Naive thymus-derived CD8-positive, alpha-beta T cell (primary cell): Measurements from ENCODE around the gene BSPRY. TPM values are rescaled to one million over a fixed set of nuclear protein-coding genes. Genes with fewer than 3 reads are reported as not detected.
A peak's percentile ranks its signal among the peaks of the same experiment; 100 is the strongest.

Experiments
- ATAC-seq, 2 donors: fragments of 150-1000 bp; cut with Tn5 transposase in 1 of 2; sonication (Bioruptor Pico), chemical (Tn5 transposase) in 1 of 2; 1 replicate in 1 of 2; 2 replicates in 1 of 2; pipeline ENCODE4 v1.10.0; 2021; ENCODE audit warnings: mild to moderate bottlenecking in 2 of 2, moderate library complexity in 2 of 2
- POLR2A ChIA-PET: fragments of 350-600 bp; sonication (Branson Sonifier 250); formaldehyde crosslinking; loops from one replicate; lab custom pipeline; 2021; ENCODE audit warnings: antibody characterized with exemption; lab: Charles Lee
- DNase-seq, 10 donors: peaks; one replicate each; pipeline versions ENCODE4 v3.0.0 to v3.0.0-alpha.2; 2020 to 2022
- H3K27ac Mint-ChIP-seq, 10 donors: one replicate each; pipeline ENCODE4 v1.8.0; 2020 to 2022; ENCODE audit warnings: mild to moderate bottlenecking in 10 of 10, mixed read lengths in 10 of 10, moderate library complexity in 4 of 10, inconsistent platforms in 1 of 10
- H3K27me3 Mint-ChIP-seq, 5 donors: one replicate each; pipeline ENCODE4 v1.8.0; 2021 to 2022; ENCODE audit warnings: mixed read lengths in 5 of 5
- H3K36me3 Mint-ChIP-seq, 3 donors: one replicate each; pipeline ENCODE4 v1.8.0; 2020 to 2022; ENCODE audit warnings: mixed read lengths in 3 of 3, mild to moderate bottlenecking in 2 of 3, inconsistent platforms in 1 of 3
- H3K4me1 Mint-ChIP-seq, 4 donors: one replicate each; pipeline ENCODE4 v1.8.0; 2021 to 2022; ENCODE audit warnings: mixed read lengths in 4 of 4
- H3K4me3 Mint-ChIP-seq, 10 donors: one replicate each; pipeline ENCODE4 v1.8.0; 2020 to 2022; ENCODE audit warnings: mild to moderate bottlenecking in 10 of 10, mixed read lengths in 10 of 10, moderate library complexity in 6 of 10, inconsistent platforms in 1 of 10
- H3K9me3 Mint-ChIP-seq, 9 donors: one replicate each; pipeline ENCODE4 v1.8.0; 2020 to 2022; ENCODE audit warnings: mixed read lengths in 9 of 9, mild to moderate bottlenecking in 3 of 9, inconsistent platforms in 1 of 9, moderate library complexity in 1 of 9
- polyA plus RNA-seq, 3 donors: library from polyadenylated mRNA; unstranded; fragments of 300-500 nt; fragmentation: Illumina TruSeq; gene quantifications; one replicate each; pipeline ENCODE4 v1.2.3, GENCODE V29; 2021
- total RNA-seq, 8 experiments: library from RNA in 2 of 8; stranded (reverse) in 2 of 8; gene quantifications; one replicate each; pipeline ENCODE4 v1.2.3 and lab custom pipeline; 2021 to 2026

Gene BSPRY
- total and polyA plus RNA-seq, 5 experiments from 2014 or later = 0.36 to 1.3 (median 0.86) TPM; not detected in 1

DNA sequence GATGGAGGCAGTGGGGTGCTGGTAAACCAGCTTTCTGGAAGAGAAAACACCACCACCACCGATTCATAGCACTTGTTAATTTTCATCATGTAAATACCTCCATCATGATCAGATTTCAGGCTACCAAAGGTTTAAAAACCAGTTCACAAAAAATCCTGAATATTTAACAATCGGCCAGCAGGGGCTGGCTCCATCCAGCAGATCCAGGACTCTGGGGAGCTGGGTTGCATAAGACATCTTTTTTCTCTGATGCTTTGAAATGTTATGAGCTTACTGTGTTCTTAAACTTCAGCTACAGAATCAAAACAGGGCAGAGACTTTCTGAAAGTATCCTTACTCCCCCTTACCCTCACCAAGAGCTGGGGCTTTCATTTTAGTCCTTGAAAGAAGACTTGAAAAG lies 31.6 kb upstream of the BSPRY start:
- Mint-ChIP-seq H3K27ac (no peak overlapping the region), H3K9me3 (no peaks in the 10 kb centered on the region), H3K4me1 (no peaks in the 10 kb centered on the region), H3K4me3 (no peak overlapping the region), H3K27me3 (no peaks in the 10 kb centered on the region), H3K36me3 (peaks cover 0 to 4% (median 2%) of the 10 kb centered on the region in 3 donors)
- POLR2A ChIA-PET = no interaction called here
- DNase-seq (no peak), ATAC-seq (no peak)

DNA sequence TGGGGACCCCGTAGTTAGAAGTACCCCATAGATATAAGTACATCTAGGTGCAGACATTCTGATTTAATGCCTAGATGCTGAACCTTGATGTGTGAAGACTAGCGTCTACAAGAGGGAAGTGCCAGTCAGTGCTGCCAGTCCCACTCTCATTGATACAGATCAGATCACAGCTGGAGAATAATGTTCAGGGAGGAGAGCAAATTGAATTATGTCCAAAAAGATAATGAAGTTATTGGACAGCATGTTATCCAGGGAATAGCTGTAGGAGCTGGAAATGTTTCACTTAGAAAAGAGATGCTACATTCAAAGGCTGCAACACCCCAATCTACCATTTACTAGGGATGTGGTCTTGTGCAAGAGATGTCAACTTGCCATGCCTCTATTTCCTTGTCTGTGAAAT lies 30.3 kb upstream of the BSPRY start:
- Mint-ChIP-seq H3K4me1 (no peaks in the 10 kb centered on the region), H3K27ac (no peak overlapping the region), H3K4me3 (no peak overlapping the region), H3K27me3 (no peaks in the 10 kb centered on the region), H3K36me3 (peaks cover 0 to 4% (median 2%) of the 10 kb centered on the region in 3 donors), H3K9me3 (no peaks in the 10 kb centered on the region)
- POLR2A ChIA-PET = no interaction called here
- no peak for DNase-seq
- ATAC-seq = no peak

DNA sequence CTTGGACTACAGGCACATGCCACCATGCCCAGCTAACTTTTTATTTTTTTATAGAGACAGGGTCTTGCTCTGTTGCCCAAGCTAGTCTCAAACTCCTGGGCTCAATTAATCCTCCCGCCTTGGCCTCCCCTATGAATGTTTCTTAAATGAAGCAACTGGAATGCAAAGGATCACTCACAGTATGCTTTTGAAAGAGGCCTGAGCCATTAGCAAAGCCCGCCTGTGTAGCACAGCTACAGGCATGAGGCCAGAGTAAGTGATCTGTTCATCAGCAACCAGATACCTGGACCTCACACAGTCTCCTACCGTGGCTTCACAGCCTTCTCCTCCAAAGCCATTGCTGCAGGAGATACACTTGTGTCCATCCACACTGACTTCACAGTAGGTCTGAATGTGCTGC lies 29.3 kb upstream of the BSPRY start:
- Mint-ChIP-seq H3K4me3 (no peak overlapping the region), H3K27me3 (no peaks in the 10 kb centered on the region), H3K36me3 (peaks cover 0 to 4% (median 2%) of the 10 kb centered on the region in 3 donors), H3K27ac (no peak overlapping the region), H3K4me1 (no peaks in the 10 kb centered on the region), H3K9me3 (no peaks in the 10 kb centered on the region)
- no peak for ATAC-seq
- POLR2A ChIA-PET = no interaction called here
- no peak for DNase-seq

DNA sequence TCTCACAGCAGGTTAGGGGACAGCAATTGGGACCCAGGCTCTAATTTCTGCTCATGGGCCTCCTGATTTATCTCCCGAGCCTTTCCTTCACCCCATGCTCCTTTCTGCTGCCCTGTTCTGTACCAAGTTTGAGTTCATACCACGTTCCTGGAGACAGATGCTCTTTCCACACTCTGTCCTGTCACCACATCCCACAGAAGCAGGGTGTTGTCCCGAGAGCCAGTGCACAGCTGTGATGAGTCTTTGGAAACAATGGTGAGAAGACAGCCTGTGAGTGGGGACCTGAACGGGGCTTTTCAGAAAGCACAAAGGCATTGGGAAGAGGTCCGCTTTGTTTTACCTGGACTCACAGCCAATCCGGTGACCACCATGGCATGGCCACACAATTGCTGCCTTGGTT lies 26.7 kb upstream of the BSPRY start:
- POLR2A ChIA-PET = no interaction called here
- DNase-seq = no peak
- ATAC-seq = no peak
- Mint-ChIP-seq H3K27me3 (no peaks in the 10 kb centered on the region), H3K36me3 (peaks cover 0 to 4% (median 2%) of the 10 kb centered on the region in 3 donors), H3K27ac (peak overlapping the region in 1 of 10 donors; percentile 5), H3K4me3 (no peak overlapping the region), H3K9me3 (no peaks in the 10 kb centered on the region), H3K4me1 (no peaks in the 10 kb centered on the region)

DNA sequence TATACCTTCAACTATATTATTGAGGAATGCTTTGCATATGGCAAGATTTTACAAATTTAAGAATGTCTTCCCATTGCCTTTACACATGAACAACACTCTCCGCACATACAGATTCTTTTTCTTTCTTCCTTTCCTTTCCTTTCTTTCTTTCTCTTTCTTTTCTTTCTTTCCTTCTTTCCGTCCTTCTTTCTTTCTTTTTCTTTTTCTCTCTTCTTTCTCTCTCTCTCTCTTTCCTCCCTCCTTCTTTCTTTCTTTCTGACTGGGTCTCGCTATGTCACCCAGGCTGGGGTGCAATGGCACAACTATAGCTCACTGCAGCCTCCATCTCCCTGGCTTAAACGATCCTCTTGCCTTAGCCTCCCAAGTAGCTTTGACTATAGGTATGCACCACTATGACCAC lies 23.1 kb upstream of the BSPRY start:
- DNase-seq (no peak), ATAC-seq (no peak)
- Mint-ChIP-seq H3K9me3 (no peaks in the 10 kb centered on the region), H3K27ac (no peak overlapping the region), H3K27me3 (no peaks in the 10 kb centered on the region), H3K4me3 (no peak overlapping the region), H3K4me1 (no peaks in the 10 kb centered on the region), H3K36me3 (no peaks in the 10 kb centered on the region)
- POLR2A ChIA-PET = no interaction called here

DNA sequence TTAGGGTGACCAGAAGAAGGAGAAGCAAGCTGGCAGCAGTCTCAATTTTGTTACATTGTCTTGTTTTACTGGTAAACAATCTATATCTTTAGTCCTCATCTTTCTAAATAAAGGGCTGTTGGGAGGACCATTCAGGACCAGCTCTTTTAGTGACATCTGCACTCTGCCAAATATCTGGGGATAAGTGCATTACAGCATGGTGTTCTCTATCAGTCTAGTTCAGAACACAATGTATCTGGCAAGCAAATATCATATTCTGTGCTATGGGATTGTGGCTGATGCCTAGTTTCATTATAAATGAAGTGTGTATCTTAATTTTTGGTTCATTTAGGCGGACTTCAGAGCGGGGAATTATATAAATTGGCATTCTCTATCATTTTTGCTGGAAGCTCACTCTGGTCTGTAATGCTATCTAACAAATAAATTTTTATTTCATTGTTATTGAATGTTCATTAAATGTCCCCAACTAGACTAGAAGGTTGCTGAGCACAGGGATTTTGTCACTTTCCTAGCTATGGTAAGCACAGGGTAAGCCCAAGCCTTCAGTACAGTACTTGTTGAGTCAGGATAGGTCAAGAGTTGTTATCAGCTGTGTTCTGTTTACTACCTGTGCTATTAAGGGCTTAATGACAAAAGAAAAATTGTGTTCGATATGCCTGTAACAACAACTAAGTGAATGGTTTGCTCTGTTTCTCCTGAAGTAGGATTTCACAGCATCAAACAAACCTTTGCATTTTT lies 21.1 kb upstream of the BSPRY start:
- Mint-ChIP-seq H3K36me3 (no peaks in the 10 kb centered on the region), H3K4me3 (no peak overlapping the region), H3K27me3 (no peaks in the 10 kb centered on the region), H3K4me1 (no peaks in the 10 kb centered on the region), H3K9me3 (no peaks in the 10 kb centered on the region), H3K27ac (peak overlapping the region in 1 of 10 donors; percentile 1)
- DNase-seq = no peak
- no peak for ATAC-seq
- POLR2A ChIA-PET = interaction anchor here (1.1 kb wide), 1 partner anchor 20 kb away, joined by 3 read pairs; no protein-coding TSS in a partner anchor

DNA sequence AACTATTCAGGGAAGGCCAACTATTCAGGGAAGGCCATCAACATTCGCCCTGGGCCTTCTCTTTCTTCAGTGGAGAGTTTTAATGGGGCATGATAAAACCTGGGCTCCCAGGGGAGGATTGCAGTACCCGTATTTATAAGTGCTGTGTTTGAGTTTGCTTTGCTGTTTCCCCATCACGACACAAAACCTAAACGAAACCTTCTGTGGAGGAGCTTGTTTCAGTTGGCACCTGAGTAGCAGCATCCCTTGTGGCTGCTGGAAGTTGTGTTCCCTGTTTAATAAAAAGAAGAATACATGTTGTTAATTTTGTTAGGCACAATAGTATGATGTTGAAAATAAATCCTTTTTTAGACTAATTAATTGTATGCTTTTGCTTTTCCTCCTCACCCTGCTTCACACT lies 17.6 kb upstream of the BSPRY start:
- H3K36me3 Mint-ChIP-seq = no peaks in the 10 kb centered on the region
- ATAC-seq (no peak), DNase-seq (no peak)
- POLR2A ChIA-PET = no interaction called here
- H3K4me1 Mint-ChIP-seq = no peaks in the 10 kb centered on the region
- H3K27me3 Mint-ChIP-seq = no peaks in the 10 kb centered on the region
- no peak overlapping the region for H3K27ac Mint-ChIP-seq
- H3K4me3 Mint-ChIP-seq = no peak overlapping the region
- H3K9me3 Mint-ChIP-seq = no peaks in the 10 kb centered on the region

DNA sequence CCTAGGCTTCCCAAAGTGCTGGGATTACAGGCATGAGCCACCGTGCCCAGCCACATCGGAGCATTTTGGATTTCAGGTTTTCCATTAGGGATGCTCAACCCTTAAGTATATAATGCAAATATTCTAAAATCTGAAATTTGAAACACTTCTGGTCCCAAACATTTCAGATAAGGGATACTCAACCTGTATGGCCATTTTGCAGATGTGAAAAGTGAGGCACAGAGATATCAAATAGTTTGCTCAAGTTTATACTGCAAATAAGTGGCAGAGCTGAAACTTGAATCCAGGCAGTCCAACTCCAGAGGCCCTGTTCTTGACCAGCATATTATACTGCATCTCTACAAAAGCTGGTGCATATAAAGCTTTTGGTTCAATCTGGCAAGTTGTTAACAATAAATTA lies 11.6 kb upstream of the BSPRY start:
- no peaks in the 10 kb centered on the region for H3K36me3 Mint-ChIP-seq
- ATAC-seq = no peak
- POLR2A ChIA-PET = interaction anchor here (0.7 to 1.1 kb wide), 2 partner anchors 27 to 72 kb away, joined by 4 to 5 read pairs; partner anchors contain the start of gene POLE3
- H3K27me3 Mint-ChIP-seq = peaks cover 0 to 9% (median 0%) of the 10 kb centered on the region in 5 donors
- DNase-seq = no peak
- H3K27ac Mint-ChIP-seq = no peak overlapping the region
- H3K9me3 Mint-ChIP-seq = no peaks in the 10 kb centered on the region
- no peak overlapping the region for H3K4me3 Mint-ChIP-seq
- peaks cover 12 to 36% (median 26%) of the 10 kb centered on the region in 4 donors for H3K4me1 Mint-ChIP-seq

DNA sequence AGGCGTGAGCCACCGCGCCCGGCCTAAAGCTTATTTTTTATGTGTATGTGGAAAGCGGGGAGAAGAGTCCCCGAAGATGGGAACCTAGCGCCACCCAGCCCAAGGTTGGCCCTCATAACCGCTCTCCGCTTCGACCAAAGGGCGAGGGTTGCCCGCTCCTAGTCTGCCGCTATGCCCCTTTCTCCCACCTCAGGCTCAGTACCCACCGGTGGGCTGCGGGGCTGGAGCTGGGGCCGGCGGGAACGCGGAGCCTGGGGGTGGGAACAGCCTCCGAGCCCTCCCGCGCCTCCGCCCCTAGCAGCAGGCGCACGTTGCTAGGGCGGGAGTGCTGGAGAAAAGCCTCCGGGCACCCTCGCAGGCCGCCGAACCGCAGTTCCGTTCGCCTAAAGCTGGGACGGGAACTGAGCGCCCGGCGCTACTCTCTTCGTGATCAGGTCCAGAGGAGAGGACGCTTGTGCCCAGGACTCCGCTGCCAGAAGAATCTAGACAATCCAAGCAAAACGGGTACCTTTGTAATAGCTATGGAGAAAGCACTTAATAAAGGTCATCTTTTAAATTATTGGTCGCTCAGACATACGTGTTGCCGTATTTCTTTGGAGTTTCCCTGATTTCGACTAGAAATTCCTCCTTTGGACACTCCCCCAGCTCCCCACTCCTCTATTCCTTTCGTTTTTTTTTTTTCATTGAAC lies 9.2 kb upstream of the BSPRY start, which contains the start of gene WDR31:
WDR31 (minus strand) TSS at position 265 of the 689 bp plus-strand sequence. CDS start 8,253 bp downstream, outside the sequence.
- Mint-ChIP-seq H3K36me3 (no peaks in the 10 kb centered on the region), H3K27ac (peak within 1 kb of the TSS; percentile 9 to 91 (median 69)), H3K27me3 (peaks cover 0 to 9% (median 0%) of the 10 kb centered on the region in 5 donors), H3K4me3 (peak within 1 kb of the TSS; percentile 66 to 95 (median 88)), H3K9me3 (no peaks in the 10 kb centered on the region), H3K4me1 (peaks cover 16 to 48% (median 31%) of the 10 kb centered on the region in 4 donors)
- POLR2A ChIA-PET = interaction anchor here (0.7 to 2.8 kb wide), 9 partner anchors 9 to 202 kb away, joined by 3 to 23 read pairs (median 5); partner anchors contain the start of genes ALAD, BSPRY, C9orf43 and CDC26
- ATAC-seq = peak; percentile 89 to 93
- DNase-seq = peak; percentile 57 to 79 (median 72)

DNA sequence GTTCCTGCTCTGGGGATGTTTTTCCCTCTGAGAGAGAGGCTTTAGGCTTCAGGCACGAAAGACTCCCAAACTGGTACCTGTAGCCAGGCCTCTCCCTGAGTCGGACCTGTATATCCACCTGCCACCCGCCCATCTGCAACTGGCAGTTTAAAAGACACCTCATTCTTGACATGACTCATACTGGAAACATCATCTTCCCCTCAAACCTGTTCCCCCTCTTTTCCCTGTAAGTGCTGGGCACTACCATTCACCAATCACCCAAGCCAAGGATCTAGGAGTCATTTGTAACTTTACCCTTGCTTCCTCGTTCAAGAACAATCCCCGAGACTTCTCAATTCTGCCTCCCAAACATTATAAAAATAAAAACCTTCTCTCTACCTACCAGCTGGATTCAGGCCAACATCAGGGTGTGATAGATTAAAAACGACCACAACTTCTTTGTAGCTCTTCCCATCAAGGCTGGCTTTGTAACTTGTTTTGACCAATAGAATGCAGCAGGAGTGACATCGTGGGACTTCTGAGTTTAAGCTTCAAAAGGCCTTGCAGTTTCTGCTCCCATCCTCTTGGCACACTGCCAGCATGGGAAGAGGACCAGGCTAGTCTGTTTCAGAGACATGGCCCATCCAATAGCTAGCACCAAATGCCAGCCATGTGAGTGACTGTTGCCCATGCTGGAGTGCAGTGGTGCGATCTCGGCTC lies 7.5 kb upstream of the BSPRY start:
- peaks cover 0 to 9% (median 0%) of the 10 kb centered on the region in 5 donors for H3K27me3 Mint-ChIP-seq
- H3K4me3 Mint-ChIP-seq = peak overlapping the region; percentile 2 to 95 (median 74)
- peaks cover 16 to 48% (median 31%) of the 10 kb centered on the region in 4 donors for H3K4me1 Mint-ChIP-seq
- ATAC-seq (peak; percentile 23 to 34), DNase-seq (peak in 3 of 10 donors; percentile 29 to 46 (median 34))
- H3K36me3 Mint-ChIP-seq = no peaks in the 10 kb centered on the region
- no peaks in the 10 kb centered on the region for H3K9me3 Mint-ChIP-seq
- peak overlapping the region; percentile 18 to 87 (median 65) for H3K27ac Mint-ChIP-seq
- POLR2A ChIA-PET = interaction anchor here (1.5 to 2.8 kb wide), 2 partner anchors 8 to 35 kb away, joined by 6 to 23 read pairs; partner anchors contain the start of genes BSPRY and HDHD3

DNA sequence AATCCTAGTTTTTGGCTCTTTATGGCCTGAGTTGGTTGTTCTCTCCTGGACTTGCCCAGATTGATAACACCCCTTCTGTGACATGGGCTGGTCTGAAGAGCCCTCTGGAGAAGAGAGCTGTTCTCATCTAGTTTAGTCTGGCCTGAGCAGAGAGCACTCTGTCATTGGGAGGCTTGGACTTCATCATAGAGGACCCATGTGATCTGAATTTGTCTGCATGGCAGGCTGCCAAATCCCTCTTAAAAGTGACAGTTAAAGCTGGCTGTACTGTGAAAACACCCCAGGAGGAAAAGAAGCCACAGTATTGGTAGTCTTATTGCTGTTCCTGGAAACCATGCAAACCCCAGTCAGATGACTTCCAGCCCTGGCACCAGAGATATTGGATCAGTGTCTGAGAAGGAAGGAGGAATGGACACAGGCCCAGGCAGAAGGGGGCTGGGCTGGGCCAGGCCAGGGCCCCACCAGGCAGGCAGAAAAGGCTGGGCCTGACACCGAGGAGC lies 5.6 kb upstream of the BSPRY start:
- peak overlapping the region in 1 of 10 donors; percentile 75 for H3K27ac Mint-ChIP-seq
- no peak for ATAC-seq
- H3K4me1 Mint-ChIP-seq = peaks cover 16 to 48% (median 31%) of the 10 kb centered on the region in 4 donors
- H3K4me3 Mint-ChIP-seq = no peak overlapping the region
- H3K27me3 Mint-ChIP-seq = peaks cover 0 to 7% (median 0%) of the 10 kb centered on the region in 5 donors
- no peaks in the 10 kb centered on the region for H3K36me3 Mint-ChIP-seq
- H3K9me3 Mint-ChIP-seq = no peaks in the 10 kb centered on the region
- DNase-seq = no peak
- POLR2A ChIA-PET = no interaction called here

DNA sequence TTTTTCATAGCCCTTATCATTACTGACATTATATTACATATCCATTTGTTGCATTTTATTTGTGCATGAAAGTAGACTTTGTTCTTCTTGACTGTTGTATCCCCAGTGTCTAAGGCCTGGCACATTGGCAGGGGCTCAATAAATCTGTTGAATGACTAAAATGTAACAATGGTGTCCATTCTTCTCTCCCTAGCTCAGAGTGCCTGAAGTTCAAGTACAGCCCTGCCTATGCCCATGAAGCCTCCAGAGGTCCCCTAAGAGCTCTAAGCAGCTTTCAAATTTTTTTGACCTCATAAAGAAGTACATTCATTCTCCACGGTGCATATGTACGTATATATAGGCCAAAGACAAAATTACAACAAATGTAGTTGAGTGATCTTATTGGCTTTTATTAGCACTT lies 4.2 kb upstream of the BSPRY start:
- no peak for ATAC-seq
- H3K27me3 Mint-ChIP-seq = peaks cover 0 to 4% (median 2%) of the 10 kb centered on the region in 5 donors
- peaks cover 11 to 43% (median 32%) of the 10 kb centered on the region in 4 donors for H3K4me1 Mint-ChIP-seq
- no peak overlapping the region for H3K4me3 Mint-ChIP-seq
- DNase-seq = no peak
- POLR2A ChIA-PET = no interaction called here
- H3K27ac Mint-ChIP-seq = no peak overlapping the region
- H3K36me3 Mint-ChIP-seq = no peaks in the 10 kb centered on the region
- H3K9me3 Mint-ChIP-seq = no peaks in the 10 kb centered on the region
